K562 (cell line): ENCODE results near the gene CEL. TPM values are rescaled to one million over a fixed set of nuclear protein-coding genes. Genes with fewer than 3 reads are reported as not detected.

Source experiments
- ARID1B ChIP-seq: fragments of 450-650 bp; IDR thresholded peaks from 2 replicates; pipeline ENCODE4 v1.6.1; 2016; ENCODE audit warnings: antibody characterized with exemption, mild to moderate bottlenecking, inconsistent platforms
- BRCA1 ChIP-seq, 2 experiments: fragments of 450-650 bp in 1 of 2; sonication (generic) in 1 of 2; formaldehyde crosslinking in 1 of 2; IDR thresholded peaks; 2 replicates each; pipeline versions ENCODE4 v1.5.0 to v1.6.1; 2017 to 2020; ENCODE audit warnings: mild to moderate bottlenecking in 1 of 2, missing genetic modification reagents in 1 of 2
- CBFA2T3 ChIP-seq: fragments of 450-650 bp; IDR thresholded peaks from 2 replicates; pipeline ENCODE4 v1.6.1; 2017
- CBX3 ChIP-seq, 2 experiments: IDR thresholded peaks; 1 replicate in 1 of 2; 2 replicates in 1 of 2; pipeline ENCODE4 v1.6.1; 2012; ENCODE audit warnings: inconsistent platforms in 2 of 2, low read length in 2 of 2, borderline replicate concordance in 1 of 2, control low read depth in 1 of 2
- CCNT2 ChIP-seq: IDR thresholded peaks from 2 replicates; pipeline ENCODE4 v1.6.1; 2011; ENCODE audit warnings: borderline replicate concordance, low read depth, mild to moderate bottlenecking, moderate library complexity, mixed read lengths, low read length; ENCODE audit not compliant: insufficient read length; ENCODE audit errors: extremely low read depth
- CHD4 ChIP-seq: fragments of 200-600 bp; sonication (generic); IDR thresholded peaks from 3 replicates; pipeline ENCODE4 v1.6.1; 2012; ENCODE audit warnings: low read depth, mild to moderate bottlenecking, mixed read lengths, low read length, inconsistent platforms; ENCODE audit not compliant: insufficient read depth, insufficient replicate concordance, poor library complexity, severe bottlenecking
- CXXC5 ChIP-seq: fragments of 250-450 bp; sonication (Bioruptor Pico); IDR thresholded peaks from 2 replicates; pipeline ENCODE4 v1.8.0; 2022; ENCODE audit warnings: inconsistent platforms, mild to moderate bottlenecking, moderate library complexity
- FOXP1 ChIP-seq: sonication (generic); formaldehyde crosslinking; IDR thresholded peaks from 2 replicates; pipeline ENCODE4 v1.8.0; 2022; ENCODE audit warnings: mild to moderate bottlenecking, missing genetic modification reagents
- HDAC2 ChIP-seq: fragments of 450-650 bp; IDR thresholded peaks from 2 replicates; pipeline ENCODE4 v1.6.1; 2016; ENCODE audit warnings: mild to moderate bottlenecking
- HMGN3 ChIP-seq: IDR thresholded peaks from 2 replicates; pipeline ENCODE4 v1.6.1; 2011; ENCODE audit warnings: borderline replicate concordance, low read depth, mild to moderate bottlenecking, mixed read lengths, low read length; ENCODE audit not compliant: insufficient read length; ENCODE audit errors: extremely low read depth
- HNRNPUL1 ChIP-seq: fragments of 200-400 bp; formaldehyde crosslinking; IDR thresholded peaks from 2 replicates; pipeline ENCODE4 v1.6.1; 2017; ENCODE audit warnings: low read length
- KDM1A ChIP-seq, 2 experiments: fragments of 450-650 bp; IDR thresholded peaks; 2 replicates each; pipeline ENCODE4 v1.6.1; 2016; ENCODE audit warnings: mild to moderate bottlenecking in 2 of 2
- MEIS2 ChIP-seq: fragments of 450-650 bp; IDR thresholded peaks from 2 replicates; pipeline ENCODE4 v1.6.1; 2014; ENCODE audit warnings: mild to moderate bottlenecking; ENCODE audit not compliant: partially characterized antibody
- NCOR1 ChIP-seq: fragments of 450-650 bp; IDR thresholded peaks from 2 replicates; pipeline ENCODE4 v1.6.1; 2016; ENCODE audit warnings: mild to moderate bottlenecking, moderate library complexity
- NFIC ChIP-seq: fragments of 450-650 bp; IDR thresholded peaks from 2 replicates; pipeline ENCODE4 v1.6.1; 2017; ENCODE audit warnings: mild to moderate bottlenecking, inconsistent platforms
- PTTG1 ChIP-seq: fragments of 450-650 bp; IDR thresholded peaks from 2 replicates; pipeline ENCODE4 v1.6.1; 2016; ENCODE audit warnings: low read depth, mild to moderate bottlenecking, missing genetic modification characterization, missing compliant biosample characterization
- RBM25 ChIP-seq: fragments of 200-400 bp; formaldehyde crosslinking; IDR thresholded peaks from 2 replicates; pipeline ENCODE4 v1.6.1; 2018; ENCODE audit warnings: low read length, low read depth, moderate library complexity; ENCODE audit not compliant: severe bottlenecking
- SMAD3 ChIP-seq: fragments of 450-650 bp; formaldehyde crosslinking; conservative IDR thresholded peaks from 2 replicates; pipeline ENCODE4 v1.4.0; 2020; ENCODE audit warnings: mild to moderate bottlenecking
- SMARCA4 ChIP-seq: fragments of 450-650 bp; IDR thresholded peaks from 2 replicates; pipeline ENCODE4 v1.6.1; 2016
- STAT5A ChIP-seq: IDR thresholded peaks from 2 replicates; pipeline ENCODE4 v1.6.1; 2012; ENCODE audit warnings: low read length, inconsistent platforms, borderline replicate concordance
- TAL1 ChIP-seq: fragments of 450-650 bp; IDR thresholded peaks from 2 replicates; pipeline ENCODE4 v1.6.1; 2016; ENCODE audit warnings: mild to moderate bottlenecking
- TRIM24 ChIP-seq, 2 experiments: fragments of 450-650 bp; IDR thresholded peaks; 2 replicates each; pipeline ENCODE4 v1.6.1; 2016
- TSC22D4 ChIP-seq: fragments of 450-650 bp; IDR thresholded peaks from 2 replicates; pipeline ENCODE4 v1.6.1; 2016; ENCODE audit warnings: missing genetic modification characterization, missing biosample characterization, control low read depth
- polyA plus RNA-seq, 8 experiments: library from polyadenylated mRNA; depleted of rRNA in 4 of 8; stranded (reverse) in 5 of 8; unstranded in 3 of 8; fragments of >200 nt; fragmentation: Nextera tagmentation in 2 of 8; fragmentation: Illumina TruSeq in 1 of 8; extraction: Ambion mirVana in 2 of 8; extraction: Trizol in 1 of 8; gene quantifications; 2 replicates each; pipeline versions ENCODE4 v1.2.1 to v1.2.3, GENCODE V29; 2011 to 2014; ENCODE audit warnings: inconsistent platforms in 1 of 8, missing spikeins in 1 of 8
- total RNA-seq, 7 experiments: library from RNA; depleted of rRNA in 6 of 7; stranded (reverse); fragments of >200 nt in 6 of 7; fragmentation: Illumina TruSeq in 2 of 7; extraction: Trizol in 2 of 7; gene quantifications; 2 replicates each; pipeline versions ENCODE4 v1.2.1 to v1.2.3, GENCODE V29; 2011 to 2021; ENCODE audit warnings: low replicate concordance in 1 of 7
- TF ChIP-seq, protein P1 (sequence below): fragments of 450-650 bp; IDR thresholded peaks from 2 replicates; pipeline ENCODE4 v1.6.1; 2016; ENCODE audit warnings: low read depth

CEL gene
- total and polyA plus RNA-seq, 9 of the 15 experiments (the other 6 are each of a cell fraction or from before 2014, with no cell fraction given): 0.09 to 3.0 (median 0.51) TPM; not detected in 2

DNA sequence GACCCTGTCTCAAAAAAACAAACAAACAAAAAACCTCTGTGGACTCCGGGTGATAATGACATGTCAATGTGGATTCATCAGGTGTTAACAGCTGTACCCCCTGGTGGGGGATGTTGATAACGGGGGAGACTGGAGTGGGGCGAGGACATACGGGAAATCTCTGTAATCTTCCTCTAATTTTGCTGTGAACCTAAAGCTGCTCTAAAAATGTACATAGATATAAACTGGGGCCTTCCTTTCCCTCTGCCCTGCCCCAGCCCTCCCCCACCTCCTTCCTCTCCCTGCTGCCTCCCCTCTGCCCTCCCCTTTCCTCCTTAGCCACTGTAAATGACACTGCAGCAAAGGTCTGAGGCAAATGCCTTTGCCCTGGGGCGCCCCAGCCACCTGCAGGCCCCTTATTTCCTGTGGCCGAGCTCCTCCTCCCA lies 1.4 kb upstream of the CEL start (continued):
- TF ChIP-seq, protein P1, sequence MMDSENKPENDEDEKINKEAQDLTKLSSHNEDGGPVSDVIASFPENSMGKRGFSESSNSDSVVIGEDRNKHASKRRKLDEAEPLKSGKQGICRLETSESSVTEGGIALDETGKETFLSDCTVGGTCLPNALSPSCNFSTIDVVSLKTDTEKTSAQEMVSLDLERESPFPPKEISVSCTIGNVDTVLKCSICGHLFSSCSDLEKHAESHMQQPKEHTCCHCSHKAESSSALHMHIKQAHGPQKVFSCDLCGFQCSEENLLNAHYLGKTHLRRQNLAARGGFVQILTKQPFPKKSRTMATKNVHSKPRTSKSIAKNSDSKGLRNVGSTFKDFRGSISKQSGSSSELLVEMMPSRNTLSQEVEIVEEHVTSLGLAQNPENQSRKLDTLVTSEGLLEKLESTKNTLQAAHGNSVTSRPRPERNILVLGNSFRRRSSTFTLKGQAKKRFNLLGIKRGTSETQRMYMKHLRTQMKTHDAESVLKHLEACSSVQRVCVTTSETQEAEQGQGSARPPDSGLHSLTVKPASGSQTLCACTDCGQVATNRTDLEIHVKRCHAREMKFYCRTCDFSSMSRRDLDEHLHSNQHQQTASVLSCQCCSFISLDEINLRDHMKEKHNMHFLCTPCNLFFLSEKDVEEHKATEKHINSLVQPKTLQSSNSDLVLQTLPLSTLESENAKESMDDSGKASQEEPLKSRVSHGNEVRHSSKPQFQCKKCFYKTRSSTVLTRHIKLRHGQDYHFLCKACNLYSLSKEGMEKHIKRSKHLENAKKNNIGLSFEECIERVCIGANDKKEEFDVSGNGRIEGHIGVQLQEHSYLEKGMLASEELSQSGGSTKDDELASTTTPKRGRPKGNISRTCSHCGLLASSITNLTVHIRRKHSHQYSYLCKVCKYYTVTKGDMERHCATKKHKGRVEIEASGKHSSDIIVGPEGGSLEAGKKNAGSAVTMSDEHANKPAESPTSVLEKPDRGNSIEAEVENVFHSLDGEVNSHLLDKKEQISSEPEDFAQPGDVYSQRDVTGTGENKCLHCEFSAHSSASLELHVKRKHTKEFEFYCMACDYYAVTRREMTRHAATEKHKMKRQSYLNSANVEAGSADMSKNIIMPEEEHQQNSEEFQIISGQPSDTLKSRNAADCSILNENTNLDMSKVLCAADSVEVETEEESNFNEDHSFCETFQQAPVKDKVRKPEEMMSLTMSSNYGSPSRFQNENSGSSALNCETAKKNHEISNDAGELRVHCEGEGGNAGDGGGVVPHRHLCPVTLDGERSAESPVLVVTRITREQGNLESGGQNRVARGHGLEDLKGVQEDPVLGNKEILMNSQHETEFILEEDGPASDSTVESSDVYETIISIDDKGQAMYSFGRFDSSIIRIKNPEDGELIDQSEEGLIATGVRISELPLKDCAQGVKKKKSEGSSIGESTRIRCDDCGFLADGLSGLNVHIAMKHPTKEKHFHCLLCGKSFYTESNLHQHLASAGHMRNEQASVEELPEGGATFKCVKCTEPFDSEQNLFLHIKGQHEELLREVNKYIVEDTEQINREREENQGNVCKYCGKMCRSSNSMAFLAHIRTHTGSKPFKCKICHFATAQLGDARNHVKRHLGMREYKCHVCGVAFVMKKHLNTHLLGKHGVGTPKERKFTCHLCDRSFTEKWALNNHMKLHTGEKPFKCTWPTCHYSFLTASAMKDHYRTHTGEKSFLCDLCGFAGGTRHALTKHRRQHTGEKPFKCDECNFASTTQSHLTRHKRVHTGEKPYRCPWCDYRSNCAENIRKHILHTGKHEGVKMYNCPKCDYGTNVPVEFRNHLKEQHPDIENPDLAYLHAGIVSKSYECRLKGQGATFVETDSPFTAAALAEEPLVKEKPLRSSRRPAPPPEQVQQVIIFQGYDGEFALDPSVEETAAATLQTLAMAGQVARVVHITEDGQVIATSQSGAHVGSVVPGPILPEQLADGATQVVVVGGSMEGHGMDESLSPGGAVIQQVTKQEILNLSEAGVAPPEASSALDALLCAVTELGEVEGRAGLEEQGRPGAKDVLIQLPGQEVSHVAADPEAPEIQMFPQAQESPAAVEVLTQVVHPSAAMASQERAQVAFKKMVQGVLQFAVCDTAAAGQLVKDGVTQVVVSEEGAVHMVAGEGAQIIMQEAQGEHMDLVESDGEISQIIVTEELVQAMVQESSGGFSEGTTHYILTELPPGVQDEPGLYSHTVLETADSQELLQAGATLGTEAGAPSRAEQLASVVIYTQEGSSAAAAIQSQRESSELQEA: no peak
- no peak for TF ChIP-seq TSC22D4 (tag)
- no peak for TF ChIP-seq SMAD3 (CRISPR knock-in tag)
- no peak for TF ChIP-seq FOXP1 (CRISPR knock-in tag)
- peak; percentile 79 for TF ChIP-seq ARID1B
- TF ChIP-seq SMARCA4: 0 out of 2 replicates have a peak, but pooled peaks have one; percentile 42
- no peak for TF ChIP-seq RBM25
- TF ChIP-seq KDM1A (IDR thresholded peaks at IDR 0.05): peak; percentile 48 to 71; a peak in 3 of 4 replicates
- TF ChIP-seq BRCA1 (IDR thresholded peaks at IDR 0.05): no peak
- TF ChIP-seq BRCA1 (CRISPR knock-in tag; IDR thresholded peaks at IDR 0.05): no peak
- TF ChIP-seq NCOR1: peak; percentile 62
- TF ChIP-seq CBFA2T3: peak; percentile 80
- 0 out of 2 replicates have a peak, but pooled peaks have one; percentile 27 for TF ChIP-seq STAT5A
- TF ChIP-seq CHD4: no peak
- 0 out of 4 replicates have a peak, but pooled peaks of 1 of the 2 experiments have one; percentile 15 for TF ChIP-seq TRIM24 (IDR thresholded peaks at IDR 0.05)
- TF ChIP-seq CXXC5 (CRISPR knock-in tag): 0 out of 2 replicates have a peak, but pooled peaks have one; percentile 14
- no peak for TF ChIP-seq HNRNPUL1
- TF ChIP-seq MEIS2: peak; percentile 58
- TF ChIP-seq TAL1: peak; percentile 67; the same call in 1 of the 2 replicates
- no peak for TF ChIP-seq PTTG1 (tag)
- TF ChIP-seq NFIC: peak; percentile 35
- TF ChIP-seq CBX3 (IDR thresholded peaks at IDR 0.05; ENCODE audit: borderline replicate concordance in 1 of 2, low read length in 2 of 2): no peak
- TF ChIP-seq HDAC2: 0 out of 2 replicates have a peak, but pooled peaks have one; percentile 40
- no peak for TF ChIP-seq HMGN3
- no peak for TF ChIP-seq CCNT2
